ENCODE data around the gene LRRC25.

- no peak for TF ChIP-seq POLR2AphosphoS5 (IDR thresholded peaks at IDR 0.05)
- TF ChIP-seq CTCF (IDR thresholded peaks at IDR 0.05): no peak
- TF ChIP-seq POLR2A (IDR thresholded peaks at IDR 0.05): no peak
These were observed 35.7 kb upstream of the LRRC25 start for GRCh38 chr19:18433015-18433691.

All from breast epithelium (tissue), 3 donors.